Right forelimb (tissue), 1 donor: Measurements from ENCODE around the gene EEF1AKMT3.

Source experiments
- DNase-seq: peaks from one replicate; pipeline ENCODE4 v3.0.0-alpha.2; 2018

EEF1AKMT3 gene

DNA sequence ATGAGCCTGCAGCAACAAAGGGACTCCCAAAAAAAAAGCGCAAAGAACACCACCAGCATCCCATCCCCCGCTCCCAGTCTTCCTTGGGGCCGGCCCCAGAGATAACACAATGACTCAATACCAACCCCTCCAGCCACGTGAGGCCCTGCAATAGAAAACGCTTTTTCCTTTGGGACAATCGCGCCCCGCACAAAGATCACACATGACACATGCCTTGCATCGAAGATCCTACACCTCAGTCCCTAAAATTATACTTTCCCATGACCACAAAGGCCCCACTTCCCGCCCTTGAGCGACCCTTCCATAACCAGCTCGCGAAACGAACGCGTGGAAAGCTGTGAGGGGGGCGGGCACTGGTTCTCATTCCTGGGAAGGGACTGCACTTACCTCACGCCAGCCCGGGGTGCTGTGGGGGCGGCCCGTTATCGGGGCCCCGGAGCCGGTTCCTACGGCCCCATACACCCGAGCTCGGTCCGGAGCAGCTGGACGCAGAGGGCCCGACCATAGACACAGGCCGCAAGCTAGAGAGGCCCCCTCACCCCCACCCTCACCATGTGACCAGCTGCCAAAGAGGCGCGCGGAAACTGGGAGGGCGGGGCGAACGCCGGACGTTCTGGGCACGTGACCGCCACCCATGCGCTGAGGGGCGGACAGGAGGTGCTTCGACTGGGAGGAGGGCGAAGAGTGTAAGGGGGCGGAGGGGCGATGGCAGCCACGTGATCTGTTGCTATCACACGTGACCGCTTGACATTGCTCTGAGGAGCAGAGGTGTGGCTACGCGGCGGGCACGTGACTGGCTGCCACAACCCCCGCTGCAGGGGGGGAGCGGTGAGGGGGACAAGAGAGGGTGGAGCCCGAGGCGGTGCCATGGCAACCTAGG lies 20.4 kb upstream of the EEF1AKMT3 start, which contains the start of gene CDK4:
CDK4 (minus strand) TSS at position 523 of the 880 bp plus-strand sequence. CDS start 593 bp downstream, outside the sequence.
- DNase-seq = peak; percentile 99

DNA sequence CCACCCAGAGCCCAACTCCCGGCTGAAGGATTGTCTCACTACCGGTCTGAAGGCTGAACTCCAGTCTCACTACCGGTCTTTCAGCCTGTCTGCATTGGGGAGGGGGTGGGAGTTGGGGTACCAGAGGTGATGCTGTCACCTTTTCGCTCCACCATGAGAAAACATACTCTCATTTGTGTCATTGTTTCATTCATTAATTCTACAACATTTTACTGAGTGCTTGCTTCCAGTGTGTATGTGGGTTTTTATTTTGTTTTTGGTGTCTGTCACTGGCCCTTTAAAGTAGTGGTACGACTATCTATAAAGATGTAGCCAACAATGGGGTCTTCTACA lies 19.8 kb upstream of the EEF1AKMT3 start:
- DNase-seq = no peak

DNA sequence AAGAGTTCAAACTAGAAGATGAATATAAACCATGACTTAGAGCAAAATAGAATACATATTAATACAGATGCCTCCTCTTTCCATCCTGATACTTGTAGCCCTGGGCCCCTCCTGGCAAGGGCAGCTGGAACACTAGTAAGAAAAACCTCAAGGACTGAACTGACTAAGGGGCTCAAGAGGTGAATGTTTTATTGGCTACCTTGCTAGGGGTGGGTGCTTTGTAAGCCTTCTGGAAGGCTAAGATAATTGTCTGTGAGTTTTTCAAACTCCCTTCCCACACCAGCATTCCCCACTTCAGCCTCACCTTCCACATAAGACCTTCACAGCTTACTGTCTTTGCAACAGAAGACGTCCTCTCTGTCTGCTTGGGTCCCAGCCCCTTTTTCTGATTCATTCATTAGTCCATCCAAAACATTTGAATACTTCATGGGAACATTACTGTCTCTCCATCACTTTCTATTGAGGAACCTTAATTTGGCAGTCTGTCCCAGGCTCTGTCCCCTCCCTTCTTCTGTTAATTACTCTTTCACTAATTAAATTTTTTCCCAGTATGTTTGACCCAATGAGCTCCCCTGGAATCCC lies 18.6 kb upstream of the EEF1AKMT3 start:
- DNase-seq = no peak

DNA sequence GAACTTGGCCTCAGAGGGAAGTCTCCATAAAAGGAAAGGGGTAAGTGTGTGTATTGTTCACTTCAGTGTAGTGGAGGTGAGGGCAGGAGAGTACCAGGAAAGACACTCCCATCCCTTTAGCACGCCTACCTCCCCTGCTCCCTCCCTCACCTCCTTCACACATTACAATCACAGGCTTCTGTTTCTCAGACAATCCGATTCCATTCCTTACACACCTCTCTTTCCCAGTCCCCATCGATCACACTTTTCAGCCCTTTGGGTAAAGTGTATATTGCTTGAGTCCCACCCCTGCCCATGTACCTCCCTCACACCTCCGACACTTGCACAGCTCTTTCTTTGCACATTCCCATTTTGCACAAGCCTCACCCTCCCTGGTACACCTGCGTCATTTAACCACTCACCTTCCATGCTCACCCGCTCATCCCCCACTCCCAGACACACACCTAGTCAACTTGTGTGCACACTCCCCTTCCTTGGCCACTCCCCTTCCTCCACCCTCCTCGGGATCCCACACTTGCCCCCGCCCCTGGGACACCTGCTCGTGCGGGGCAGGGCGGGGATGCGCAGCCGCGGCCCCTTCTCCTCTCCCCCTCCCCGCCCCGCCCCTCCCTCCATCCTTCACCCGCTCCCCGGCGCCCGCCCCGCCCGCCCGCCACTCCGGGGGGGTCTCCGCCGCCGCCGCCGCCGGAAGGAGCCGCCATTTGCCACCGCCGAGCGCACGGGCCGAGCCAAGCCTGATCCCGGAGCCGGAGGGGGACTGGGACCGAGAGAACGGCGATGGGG lies 17.8 kb upstream of the EEF1AKMT3 start, which contains the start of gene MARCHF9:
MARCHF9 (plus strand) TSS at position 693 of the 783 bp plus-strand sequence. CDS start 426 bp downstream, outside the sequence.
- no peak for DNase-seq

DNA sequence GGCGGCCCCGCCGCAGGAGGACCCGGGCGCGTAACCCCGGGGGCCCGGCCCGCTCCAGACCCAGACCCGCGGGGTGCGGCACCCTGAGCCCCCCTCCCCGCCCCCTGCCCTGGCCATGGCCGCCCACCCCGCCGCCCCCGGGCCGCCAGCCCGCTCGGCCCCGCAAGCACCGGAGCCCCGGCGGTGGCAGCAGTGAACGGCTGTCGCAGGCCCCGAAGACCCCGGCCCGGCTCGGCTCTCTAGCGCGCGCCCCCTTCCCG lies 17.3 kb upstream of the EEF1AKMT3 start:
- no peak for DNase-seq

DNA sequence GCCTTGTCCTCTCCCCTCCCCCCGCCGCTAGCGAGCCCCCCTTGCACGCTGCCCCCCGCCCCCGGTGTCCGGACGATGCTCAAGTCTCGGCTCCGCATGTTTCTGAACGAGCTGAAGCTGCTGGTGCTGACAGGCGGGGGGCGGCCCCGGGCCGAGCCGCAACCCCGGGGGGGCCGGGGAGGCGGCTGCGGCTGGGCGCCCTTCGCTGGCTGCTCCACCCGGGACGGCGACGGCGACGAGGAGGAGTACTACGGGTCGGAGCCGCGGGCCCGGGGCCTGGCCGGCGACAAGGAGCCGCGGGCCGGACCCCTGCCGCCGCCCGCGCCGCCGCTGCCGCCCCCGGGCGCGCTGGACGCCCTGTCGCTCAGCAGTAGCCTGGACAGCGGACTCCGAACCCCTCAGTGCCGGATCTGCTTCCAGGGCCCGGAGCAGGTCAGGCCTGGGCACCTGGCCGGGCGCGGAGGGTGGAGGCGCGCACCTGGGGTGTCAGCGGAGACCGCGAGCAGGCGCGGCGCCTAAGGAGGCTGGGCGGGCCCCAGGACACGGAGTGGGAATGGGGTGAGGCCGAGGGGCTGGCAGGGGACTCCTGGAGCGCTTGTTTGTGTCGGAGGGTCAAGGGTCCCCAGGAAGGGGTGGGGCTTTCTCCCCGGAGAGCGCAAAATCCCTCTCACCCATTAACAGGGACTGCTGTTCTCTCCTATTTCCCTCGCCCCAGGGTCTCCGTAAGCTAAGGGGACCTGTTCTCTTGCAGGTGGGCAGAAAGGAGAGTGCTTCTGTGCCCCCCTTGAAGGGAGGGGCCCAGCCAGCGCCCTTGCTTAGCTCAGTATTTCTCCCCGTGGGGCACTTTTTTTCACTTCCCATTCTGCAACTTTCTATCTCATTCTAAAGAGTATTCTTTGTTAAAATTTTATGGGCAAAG lies 16.7 kb upstream of the EEF1AKMT3 start:
- DNase-seq = no peak

DNA sequence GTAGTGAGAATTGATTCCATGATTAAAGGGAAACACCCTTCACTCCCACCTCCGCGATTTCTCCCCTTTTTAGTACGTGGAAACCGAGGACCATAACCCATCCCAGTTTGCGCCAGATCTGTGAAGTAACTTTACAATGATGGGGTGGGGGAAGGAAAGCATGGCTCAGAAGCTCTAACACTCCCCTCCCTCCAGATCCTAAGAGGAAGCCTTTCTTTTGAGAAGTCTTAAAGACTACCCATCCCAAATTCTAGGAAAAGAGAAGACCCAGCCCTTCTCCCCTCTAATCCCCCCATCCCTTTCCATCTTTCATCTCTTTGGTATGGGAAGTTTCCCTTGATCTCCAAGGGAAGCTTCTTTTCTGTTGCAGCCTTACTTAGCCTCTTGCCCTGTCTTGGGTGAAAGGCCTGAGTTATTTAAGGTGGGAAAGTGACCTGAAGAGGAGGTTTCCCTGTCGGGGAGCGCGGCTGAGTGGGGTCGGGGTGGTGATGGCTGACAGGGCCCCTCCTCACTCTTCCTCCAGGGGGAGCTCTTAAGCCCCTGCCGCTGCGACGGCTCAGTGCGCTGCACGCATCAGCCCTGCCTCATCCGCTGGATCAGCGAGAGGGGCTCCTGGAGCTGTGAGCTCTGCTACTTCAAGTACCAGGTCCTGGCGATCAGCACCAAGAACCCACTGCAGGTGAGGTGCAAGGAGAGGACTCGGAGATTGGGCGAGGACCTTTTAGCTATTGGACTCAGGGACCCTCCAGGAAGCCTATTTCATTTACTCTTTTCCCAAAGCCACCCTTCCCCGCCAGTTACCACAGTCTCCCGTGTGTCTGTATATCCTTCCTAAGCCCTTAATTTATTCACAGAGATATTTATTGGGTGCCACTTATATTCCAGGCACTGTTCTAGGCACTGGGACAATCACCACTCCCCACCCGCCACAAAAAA lies 15.7 kb upstream of the EEF1AKMT3 start:
- DNase-seq = no peak

DNA sequence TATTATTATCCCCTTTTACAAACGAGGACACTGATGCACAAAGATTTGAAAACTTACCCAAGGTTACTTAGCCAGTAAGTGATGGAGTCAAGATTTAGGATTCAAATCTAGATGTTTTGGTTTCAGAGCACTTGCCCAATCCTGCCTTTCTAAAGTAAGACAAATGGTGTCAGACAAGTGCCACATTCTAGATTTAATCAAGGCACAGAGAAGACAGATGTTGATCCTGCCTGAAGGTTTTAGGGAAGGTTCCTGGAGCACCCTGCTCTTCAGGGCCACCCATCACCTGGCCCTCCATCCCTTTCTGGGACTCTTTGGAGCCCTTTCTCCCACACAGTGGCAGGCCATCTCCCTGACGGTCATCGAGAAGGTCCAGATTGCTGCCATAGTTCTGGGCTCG lies 14.6 kb upstream of the EEF1AKMT3 start:
- DNase-seq = no peak

DNA sequence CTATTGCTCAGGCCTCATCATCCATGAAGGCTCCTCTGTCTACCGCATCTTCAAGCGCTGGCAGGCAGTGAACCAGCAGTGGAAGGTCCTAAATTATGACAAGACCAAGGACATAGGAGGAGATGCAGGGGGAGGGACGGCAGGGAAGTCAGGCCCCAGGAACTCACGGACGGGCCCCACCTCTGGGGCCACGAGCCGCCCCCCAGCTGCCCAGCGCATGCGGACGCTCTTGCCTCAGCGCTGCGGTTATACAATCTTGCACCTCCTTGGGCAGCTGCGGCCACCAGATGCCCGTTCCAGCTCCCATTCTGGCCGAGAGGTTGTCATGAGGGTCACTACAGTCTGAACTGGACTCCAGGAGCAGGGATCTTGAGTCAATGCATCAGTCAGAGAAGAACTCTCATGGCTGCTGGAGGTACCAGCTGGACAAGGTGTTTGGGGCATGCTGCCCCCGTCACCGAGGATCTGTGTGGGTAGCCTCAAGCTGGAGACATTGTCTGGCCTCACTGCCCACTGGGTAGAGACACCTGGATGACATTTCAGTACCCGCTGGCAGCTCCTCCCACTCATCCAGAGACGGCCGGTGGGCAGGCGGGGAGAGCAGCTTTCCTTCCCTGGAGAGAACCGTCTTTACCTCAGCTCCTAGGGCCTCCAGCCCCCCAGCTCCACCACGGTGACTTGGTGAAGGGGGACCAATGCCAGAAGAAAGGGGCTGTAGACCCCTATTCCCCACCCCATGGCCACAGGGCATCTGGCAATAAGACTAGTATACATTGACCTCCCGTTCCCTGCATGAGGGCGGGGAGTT lies 13.7 kb upstream of the EEF1AKMT3 start:
- DNase-seq = no peak

DNA sequence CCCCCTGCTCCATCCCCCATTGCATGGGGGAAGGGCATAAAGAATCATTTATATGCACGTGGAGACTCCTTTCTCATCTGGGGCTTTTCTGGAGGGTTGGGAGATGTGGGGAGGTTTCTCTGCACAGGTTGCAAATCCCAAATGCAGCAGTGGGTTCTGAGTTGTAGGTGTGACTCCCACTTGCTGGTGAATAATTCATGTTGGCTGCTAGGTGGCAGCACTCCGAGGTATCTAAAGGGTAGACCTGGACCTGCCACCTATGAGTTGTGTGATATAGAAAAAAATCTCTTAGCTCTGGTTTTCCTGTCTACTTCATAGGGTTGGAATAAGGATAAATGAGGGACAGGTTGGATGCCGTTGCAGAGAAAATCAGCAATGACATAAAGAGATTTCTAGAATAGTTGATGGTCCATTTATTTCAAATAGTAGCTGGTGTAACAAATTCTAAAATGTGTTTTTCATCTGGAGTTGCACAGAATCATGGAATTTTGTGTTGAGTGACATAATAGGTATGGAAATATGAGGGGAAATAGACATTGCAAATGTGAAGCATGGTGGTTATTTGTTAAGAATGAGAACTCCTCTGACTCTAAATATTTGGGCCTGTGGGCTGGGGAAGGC lies 12.9 kb upstream of the EEF1AKMT3 start:
- DNase-seq = no peak

DNA sequence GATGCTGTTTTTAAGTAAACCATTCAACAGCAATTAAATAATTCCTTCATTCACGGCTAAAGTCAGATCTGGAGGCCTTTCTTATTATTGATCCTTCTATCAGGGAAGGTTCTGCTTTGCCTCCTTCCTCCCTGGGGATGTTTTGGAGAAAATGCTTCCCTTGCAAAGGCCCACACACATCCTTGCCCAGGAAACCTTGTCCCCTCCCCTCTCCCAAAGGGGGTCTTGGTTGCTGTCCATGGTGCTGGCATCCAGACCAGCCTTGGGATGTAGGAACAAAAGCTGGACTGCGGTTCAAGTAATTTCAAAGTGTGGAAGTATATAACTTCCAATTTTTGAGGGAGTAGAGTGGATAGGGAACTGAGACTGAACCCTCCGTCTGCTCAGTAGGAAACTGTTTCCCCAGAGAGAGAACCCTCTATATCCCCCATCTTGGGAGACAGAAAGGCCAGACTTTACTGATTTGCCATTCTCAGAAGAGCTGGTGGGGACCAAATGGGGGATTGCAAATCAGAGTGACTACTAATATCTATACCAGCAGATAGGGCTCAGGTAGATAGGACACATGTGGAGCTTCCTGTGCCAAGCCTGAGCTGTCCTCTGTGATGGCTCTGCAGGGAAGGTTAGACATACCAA lies 11.9 kb upstream of the EEF1AKMT3 start:
- no peak for DNase-seq

DNA sequence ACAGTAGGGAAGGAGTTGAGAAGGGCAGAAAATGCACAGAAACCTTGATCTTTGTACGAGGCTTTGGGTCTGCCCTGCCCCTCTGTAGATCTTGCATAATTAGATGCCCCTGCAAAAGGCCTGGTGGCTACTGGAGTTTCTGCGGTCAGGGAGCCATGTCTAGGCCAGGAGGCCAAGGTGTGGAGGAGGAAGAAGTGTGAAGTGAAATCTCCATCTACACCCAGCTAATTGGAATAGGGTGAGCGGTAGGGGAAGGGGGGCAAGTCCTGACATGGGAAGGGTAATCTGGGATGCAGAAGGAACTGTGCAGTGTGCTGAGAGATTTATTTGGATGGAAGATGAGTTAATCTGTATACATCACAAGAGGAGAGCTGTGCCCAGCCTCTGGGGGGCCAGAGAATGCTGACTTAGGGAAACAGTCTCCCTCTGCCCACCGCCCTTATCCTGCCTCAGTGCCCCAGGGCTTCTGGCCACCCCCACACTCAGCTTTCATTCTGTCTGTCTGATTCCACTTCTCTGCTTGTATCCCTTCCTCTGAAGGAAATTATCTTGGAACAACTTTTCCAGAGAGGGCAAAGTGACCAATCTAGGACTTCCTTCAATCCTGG lies 10.9 kb upstream of the EEF1AKMT3 start:
- no peak for DNase-seq

DNA sequence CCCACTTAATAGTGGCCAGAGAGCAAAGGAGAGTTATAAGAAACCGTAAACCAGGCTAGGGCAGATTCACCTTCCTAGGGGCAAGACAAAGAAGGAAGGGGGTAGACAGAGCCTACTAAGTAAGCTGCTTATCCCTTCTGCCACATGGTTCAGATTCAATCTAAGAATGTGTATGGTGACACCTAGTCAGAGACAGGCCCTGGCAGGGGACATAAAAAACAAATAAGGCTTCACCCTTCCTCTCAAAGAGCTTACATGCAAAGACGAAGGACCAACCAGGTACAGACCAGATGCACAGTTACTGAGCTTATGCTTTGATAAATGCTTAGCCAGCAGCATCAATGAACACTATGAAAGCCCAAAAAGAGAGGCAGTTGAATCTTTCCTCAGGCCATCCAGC lies 10.0 kb upstream of the EEF1AKMT3 start:
- no peak for DNase-seq

DNA sequence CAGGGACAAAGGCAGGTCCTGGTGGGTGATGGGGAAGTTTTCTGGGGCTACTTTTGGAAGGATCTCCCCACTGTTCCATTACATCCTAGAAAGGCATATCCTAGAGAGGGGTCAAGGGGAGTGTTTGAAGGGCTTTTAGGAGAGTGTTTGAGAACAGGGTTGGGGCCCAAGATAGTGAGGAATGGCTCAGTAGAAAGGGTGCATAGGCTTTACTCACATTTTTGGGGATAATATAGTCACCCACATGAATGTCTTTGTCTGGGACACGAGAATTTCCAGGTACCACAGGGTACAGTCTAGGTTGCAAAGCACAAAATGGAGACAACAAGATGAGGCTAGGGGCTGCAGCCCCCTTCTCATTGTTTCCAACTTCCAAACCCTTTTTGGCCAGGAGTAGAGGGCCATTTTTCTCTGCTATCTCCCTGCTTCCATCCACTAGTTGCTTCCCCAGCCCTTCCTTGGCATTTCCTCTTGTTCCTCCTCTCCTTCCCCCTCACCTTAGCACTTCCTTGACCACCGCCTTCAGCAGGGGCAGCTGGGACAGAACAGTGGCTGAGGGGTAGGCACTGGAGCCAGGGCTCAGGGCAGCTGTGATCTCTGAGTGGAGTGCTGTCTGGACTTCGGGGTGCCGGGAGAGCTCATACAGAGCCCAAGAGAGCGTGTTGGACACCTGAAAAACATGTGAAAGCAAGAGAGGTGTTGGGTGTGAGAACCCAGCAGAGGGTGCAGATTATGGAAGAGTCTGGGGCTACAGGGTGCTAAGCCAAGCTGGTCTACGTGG lies 8.3 kb upstream of the EEF1AKMT3 start:
- DNase-seq = no peak

DNA sequence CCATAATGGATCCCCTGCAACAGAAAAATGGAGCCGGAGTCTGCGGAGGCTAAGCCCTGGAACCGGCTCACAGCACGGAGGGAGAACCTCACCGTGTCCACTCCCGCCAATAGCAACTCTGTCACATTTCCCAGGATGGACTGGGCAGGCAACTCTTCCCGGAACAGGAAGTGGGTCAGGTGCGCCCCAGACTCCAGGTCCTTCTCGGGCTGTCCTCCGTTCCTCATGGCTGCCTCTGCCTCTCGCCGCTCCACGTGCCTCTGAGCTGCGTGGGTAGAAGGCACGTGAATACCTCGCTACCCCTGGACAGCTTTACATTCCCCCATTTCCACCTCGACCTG lies 7.8 kb upstream of the EEF1AKMT3 start:
- DNase-seq = no peak

DNA sequence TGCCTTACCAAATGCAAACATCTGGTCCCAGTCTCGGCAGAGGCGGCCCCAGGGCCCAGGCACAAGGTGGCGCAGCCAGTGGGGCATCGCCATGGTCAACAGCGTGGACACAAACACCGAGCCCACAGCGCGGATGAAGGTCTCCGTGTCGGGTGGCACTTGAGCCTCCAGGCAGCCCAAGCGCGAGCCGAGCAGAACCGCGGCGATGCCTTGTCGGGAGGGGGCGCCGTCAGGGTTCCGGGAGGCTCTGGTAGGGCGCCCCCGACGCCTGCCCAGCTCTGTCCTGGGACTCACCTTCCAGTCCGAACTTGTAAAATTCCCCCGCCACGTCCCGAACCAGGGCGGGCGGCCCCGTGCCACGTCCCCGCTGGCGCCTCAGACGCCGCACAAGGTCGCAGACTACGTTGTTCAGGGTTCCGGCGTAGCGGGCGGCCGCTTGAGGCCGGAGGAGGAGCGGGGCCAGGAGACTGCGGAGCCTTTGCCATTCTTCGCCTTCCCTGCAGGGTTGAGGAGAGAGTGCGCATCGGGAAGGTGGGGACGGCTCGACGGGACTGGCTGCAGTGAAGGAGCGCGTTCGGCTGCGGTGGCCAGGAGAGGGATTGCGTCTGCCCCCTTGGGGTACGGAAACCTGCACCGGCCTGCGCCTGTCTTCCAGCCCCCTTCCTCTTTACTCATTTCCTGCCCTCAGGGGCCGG lies 7.3 kb upstream of the EEF1AKMT3 start:
- DNase-seq = no peak

DNA sequence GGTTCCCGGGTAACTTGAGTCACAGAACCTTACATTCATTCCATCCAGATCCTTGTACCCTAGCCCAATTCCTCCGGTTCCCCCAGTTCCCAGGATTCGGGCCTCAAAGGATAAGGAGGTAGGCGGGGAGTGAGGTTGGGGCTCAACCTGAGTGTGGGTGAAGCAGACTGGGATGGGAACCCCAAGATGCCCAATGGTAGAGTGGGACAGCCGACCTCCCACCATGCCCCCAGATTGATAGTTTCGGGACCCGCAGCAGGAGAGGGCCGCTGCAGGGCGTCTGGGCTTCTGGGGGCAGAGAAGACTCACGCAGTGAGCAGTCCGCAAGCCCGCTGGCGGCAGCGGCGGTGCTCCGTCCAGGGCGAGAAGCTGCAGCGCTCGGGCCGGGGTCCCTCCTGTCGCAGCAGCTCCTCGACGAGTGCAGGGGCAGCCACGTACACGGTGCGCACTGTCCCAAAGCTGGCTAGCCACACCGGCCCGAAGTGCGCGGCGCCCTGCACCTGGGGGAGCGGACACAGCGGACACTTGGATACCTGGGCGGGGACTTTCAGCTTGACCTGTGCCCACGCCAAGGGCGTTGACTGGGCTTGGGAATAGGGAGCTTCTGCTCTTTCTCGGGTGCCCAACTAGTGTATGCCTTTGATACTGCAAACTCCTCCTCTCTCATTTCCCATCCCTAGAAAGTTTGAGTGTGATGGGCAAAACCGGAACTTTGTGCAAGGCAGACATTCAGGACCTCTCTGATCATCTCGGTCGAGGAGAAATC lies 6.5 kb upstream of the EEF1AKMT3 start:
- no peak for DNase-seq
